ENCODE results near the gene IL7R.
A peak's percentile ranks its signal among the peaks of the same experiment; 100 is the strongest.
"Not testable (repeated sequence)": the region's sequence is repeated elsewhere in the genome, so short reads cannot be mapped to it uniquely, and the experiment has no call there.

IL7R gene

GRCh38 chr5:35850967-35851680 lies 5.6 kb upstream of the IL7R start:
- peaks cover 22% of the 10 kb centered on the region for H3K9me3 Mint-ChIP-seq
- H3K27ac Mint-ChIP-seq, result no peak overlapping the region
- peaks cover 65% of the 10 kb centered on the region for H3K4me1 Mint-ChIP-seq
- no peaks in the 10 kb centered on the region for H3K27me3 Mint-ChIP-seq
- H3K4me3 Mint-ChIP-seq, result no peak overlapping the region
- H3K36me3 Mint-ChIP-seq, result peaks cover 32% of the 10 kb centered on the region
- DNase-seq, result no peak
- CTCF ChIA-PET, result interaction anchor here (0.9 to 2.6 kb wide), 10 partner anchors 11 to 201 kb away, joined by 3 to 8 read pairs (median 4); no protein-coding TSS in a partner anchor

- peaks cover 71% of the 10 kb centered on the region for H3K4me1 Mint-ChIP-seq
Measured at GRCh38 chr5:35852084-35852734, 4.5 kb upstream of the IL7R start.

GRCh38 chr5:35852773-35853172 lies 3.9 kb upstream of the IL7R start:
- Mint-ChIP-seq H3K4me1 (peaks cover 71% of the 10 kb centered on the region), H3K27ac (peak overlapping the region; percentile 99), H3K36me3 (peaks cover 23% of the 10 kb centered on the region), H3K27me3 (no peaks in the 10 kb centered on the region), H3K9me3 (peaks cover 7% of the 10 kb centered on the region), H3K4me3 (peak overlapping the region; percentile 80)
- CTCF ChIA-PET, result interaction anchor here (1.2 to 2.6 kb wide), 4 partner anchors 28 to 36 kb away, joined by 3 to 8 read pairs (median 6); no protein-coding TSS in a partner anchor
- DNase-seq, result no peak

More at GRCh38 chr5:35852084-35852734, 4.5 kb upstream of the IL7R start:
- Mint-ChIP-seq H3K27me3 (no peaks in the 10 kb centered on the region), H3K36me3 (peaks cover 24% of the 10 kb centered on the region), H3K4me3 (peak overlapping the region; percentile 80), H3K9me3 (peaks cover 12% of the 10 kb centered on the region), H3K27ac (peak overlapping the region; percentile 99)
- CTCF ChIA-PET, result interaction anchor here (1.2 to 2.6 kb wide), 9 partner anchors 27 to 202 kb away, joined by 3 to 8 read pairs (median 5); no protein-coding TSS in a partner anchor
- peak; percentile 51 for DNase-seq

GRCh38 chr5:35853631-35854030 lies 3.1 kb upstream of the IL7R start:
- H3K9me3 Mint-ChIP-seq, result peaks cover 1% of the 10 kb centered on the region
- peak overlapping the region; percentile 99 for H3K27ac Mint-ChIP-seq
- H3K36me3 Mint-ChIP-seq, result peaks cover 23% of the 10 kb centered on the region
- peak; percentile 83 for DNase-seq
- H3K27me3 Mint-ChIP-seq, result no peaks in the 10 kb centered on the region
- peak overlapping the region; percentile 80 for H3K4me3 Mint-ChIP-seq
- H3K4me1 Mint-ChIP-seq, result peaks cover 71% of the 10 kb centered on the region
- CTCF ChIA-PET, result interaction anchor here (0.7 to 2.6 kb wide), 7 partner anchors 20 to 72 kb away, joined by 3 to 9 read pairs (median 5); no protein-coding TSS in a partner anchor

- CTCF ChIA-PET, result interaction anchor here (0.7 to 2.4 kb wide), 8 partner anchors 21 to 236 kb away, joined by 3 to 9 read pairs (median 4); no protein-coding TSS in a partner anchor
- Mint-ChIP-seq H3K4me1 (peaks cover 71% of the 10 kb centered on the region), H3K27ac (peak overlapping the region; percentile 99), H3K27me3 (no peaks in the 10 kb centered on the region), H3K36me3 (peaks cover 28% of the 10 kb centered on the region), H3K9me3 (peaks cover under 1% of the 10 kb centered on the region), H3K4me3 (peak overlapping the region; percentile 80)
- DNase-seq, result peak; percentile 79
Measured at GRCh38 chr5:35854248-35854647, 2.4 kb upstream of the IL7R start.

GRCh38 chr5:35855187-35855586 lies 1.5 kb upstream of the IL7R start:
- Mint-ChIP-seq H3K4me1 (peaks cover 69% of the 10 kb centered on the region), H3K27ac (peak overlapping the region; percentile 99), H3K9me3 (no peaks in the 10 kb centered on the region), H3K4me3 (peak overlapping the region; percentile 80), H3K27me3 (no peaks in the 10 kb centered on the region), H3K36me3 (peaks cover 37% of the 10 kb centered on the region)
- CTCF ChIA-PET, result interaction anchor here (0.7 to 3.1 kb wide), 6 partner anchors 32 to 74 kb away, joined by 3 to 9 read pairs (median 6); no protein-coding TSS in a partner anchor
- no peak for DNase-seq

GRCh38 chr5:35856186-35856764 lies 416 bp upstream of the IL7R start:
- peaks cover 69% of the 10 kb centered on the region for H3K4me1 Mint-ChIP-seq
- H3K36me3 Mint-ChIP-seq, result peaks cover 48% of the 10 kb centered on the region

GRCh38 chr5:35857606-35858205 lies 1.0 kb downstream of the IL7R start:
- peak overlapping the region; percentile 99 for H3K27ac Mint-ChIP-seq
- H3K36me3 Mint-ChIP-seq, result peaks cover 59% of the 10 kb centered on the region
- no peak for DNase-seq

More at GRCh38 chr5:35856186-35856764, 416 bp upstream of the IL7R start:
- H3K9me3 Mint-ChIP-seq, DNase-seq, H3K27me3 Mint-ChIP-seq: not testable (repeated sequence)
- CTCF ChIA-PET, result interaction anchor here (0.7 to 3.1 kb wide), 10 partner anchors 26 to 80 kb away, joined by 3 to 9 read pairs (median 4); no protein-coding TSS in a partner anchor
- H3K4me3 Mint-ChIP-seq, result peak overlapping the region; percentile 84
- peak overlapping the region; percentile 99 for H3K27ac Mint-ChIP-seq

GRCh38 chr5:35859101-35859661 lies 2.5 kb downstream of the IL7R start:
- Mint-ChIP-seq H3K27ac (peak overlapping the region; percentile 87), H3K4me1 (peaks cover 68% of the 10 kb centered on the region), H3K36me3 (peaks cover 70% of the 10 kb centered on the region), H3K9me3 (peaks cover 2% of the 10 kb centered on the region), H3K27me3 (no peaks in the 10 kb centered on the region), H3K4me3 (peak overlapping the region; percentile 90)
- CTCF ChIA-PET, result interaction anchor here (1.0 to 2.2 kb wide), 12 partner anchors 22 to 80 kb away, joined by 3 to 9 read pairs (median 5); no protein-coding TSS in a partner anchor
- DNase-seq, result peak; percentile 51

More at GRCh38 chr5:35857606-35858205, 1.0 kb downstream of the IL7R start:
- peaks cover 69% of the 10 kb centered on the region for H3K4me1 Mint-ChIP-seq
- H3K4me3 Mint-ChIP-seq, result peak overlapping the region; percentile 84
- no peaks in the 10 kb centered on the region for H3K27me3 Mint-ChIP-seq
- H3K9me3 Mint-ChIP-seq, result no peaks in the 10 kb centered on the region
- CTCF ChIA-PET, result interaction anchor here (0.6 to 3.1 kb wide), 10 partner anchors 30 to 207 kb away, joined by 3 to 8 read pairs (median 5); no protein-coding TSS in a partner anchor

- peaks cover 82% of the 10 kb centered on the region for H3K36me3 Mint-ChIP-seq
- H3K27ac Mint-ChIP-seq, result peak overlapping the region; percentile 87
- H3K4me1 Mint-ChIP-seq, result peaks cover 67% of the 10 kb centered on the region
- H3K4me3 Mint-ChIP-seq, result peak overlapping the region; percentile 90
- CTCF ChIA-PET, result interaction anchor here (0.8 to 3.6 kb wide), 4 partner anchors 15 to 64 kb away, joined by 3 to 17 read pairs (median 4); no protein-coding TSS in a partner anchor
- H3K27me3 Mint-ChIP-seq, result no peaks in the 10 kb centered on the region
- H3K9me3 Mint-ChIP-seq, result peaks cover 15% of the 10 kb centered on the region
- DNase-seq, result no peak
Measured at GRCh38 chr5:35860686-35861085, 4.0 kb downstream of the IL7R start.

- peaks cover 87% of the 10 kb centered on the region for H3K36me3 Mint-ChIP-seq
Measured at GRCh38 chr5:35861718-35862117, 5.0 kb downstream of the IL7R start.

GRCh38 chr5:35862126-35862525 lies 5.4 kb downstream of the IL7R start:
- Mint-ChIP-seq H3K27ac (peak overlapping the region; percentile 87), H3K4me3 (peak overlapping the region; percentile 90), H3K4me1 (peaks cover 67% of the 10 kb centered on the region), H3K9me3 (peaks cover 15% of the 10 kb centered on the region), H3K36me3 (peaks cover 88% of the 10 kb centered on the region), H3K27me3 (no peaks in the 10 kb centered on the region)
- DNase-seq, result no peak
- CTCF ChIA-PET, result interaction anchor here (1.5 to 3.6 kb wide), 4 partner anchors 62 to 211 kb away, joined by 3 to 21 read pairs (median 12); no protein-coding TSS in a partner anchor

More at GRCh38 chr5:35861718-35862117, 5.0 kb downstream of the IL7R start:
- Mint-ChIP-seq H3K27ac (peak overlapping the region; percentile 87), H3K27me3 (no peaks in the 10 kb centered on the region), H3K4me3 (peak overlapping the region; percentile 90), H3K4me1 (peaks cover 66% of the 10 kb centered on the region), H3K9me3 (peaks cover 15% of the 10 kb centered on the region)
- DNase-seq, result no peak
- CTCF ChIA-PET, result interaction anchor here (1.5 to 3.6 kb wide), 4 partner anchors 62 to 210 kb away, joined by 3 to 21 read pairs (median 12); no protein-coding TSS in a partner anchor

GRCh38 chr5:35863159-35863558 lies 6.5 kb downstream of the IL7R start:
- CTCF ChIA-PET, result interaction anchor here (0.6 to 3.6 kb wide), 6 partner anchors 36 to 175 kb away, joined by 3 to 21 read pairs (median 6); no protein-coding TSS in a partner anchor
- Mint-ChIP-seq H3K27me3 (no peaks in the 10 kb centered on the region), H3K9me3 (peaks cover 15% of the 10 kb centered on the region), H3K4me1 (peaks cover 76% of the 10 kb centered on the region), H3K36me3 (peaks cover 90% of the 10 kb centered on the region), H3K4me3 (peak overlapping the region; percentile 90), H3K27ac (peak overlapping the region; percentile 88)
- peak; percentile 45 for DNase-seq

All from activated naive CD4-positive, alpha-beta T cell treated with anti-CD3 and anti-CD28 coated beads, Interleukin-2, amount 10 ng/mL, durations not matched to agents 7 days and 5 days (primary cell).